ENCODE results near the gene UQCC5.
A peak's percentile ranks its signal among the peaks of the same experiment; 100 is the strongest.

UQCC5 gene

GRCh38 chr3:52533623-52534280, 2.7 kb upstream of the UQCC5 start, which contains the start of gene NT5DC2:
Gene NT5DC2 (minus strand): TSS chr3:52533857. CDS start chr3:52533737, 120 bp downstream.
- H3K27ac ChIP-seq (replicated peaks) = peak within 1 kb of the TSS; percentile 39
- TF ChIP-seq, protein P1, sequence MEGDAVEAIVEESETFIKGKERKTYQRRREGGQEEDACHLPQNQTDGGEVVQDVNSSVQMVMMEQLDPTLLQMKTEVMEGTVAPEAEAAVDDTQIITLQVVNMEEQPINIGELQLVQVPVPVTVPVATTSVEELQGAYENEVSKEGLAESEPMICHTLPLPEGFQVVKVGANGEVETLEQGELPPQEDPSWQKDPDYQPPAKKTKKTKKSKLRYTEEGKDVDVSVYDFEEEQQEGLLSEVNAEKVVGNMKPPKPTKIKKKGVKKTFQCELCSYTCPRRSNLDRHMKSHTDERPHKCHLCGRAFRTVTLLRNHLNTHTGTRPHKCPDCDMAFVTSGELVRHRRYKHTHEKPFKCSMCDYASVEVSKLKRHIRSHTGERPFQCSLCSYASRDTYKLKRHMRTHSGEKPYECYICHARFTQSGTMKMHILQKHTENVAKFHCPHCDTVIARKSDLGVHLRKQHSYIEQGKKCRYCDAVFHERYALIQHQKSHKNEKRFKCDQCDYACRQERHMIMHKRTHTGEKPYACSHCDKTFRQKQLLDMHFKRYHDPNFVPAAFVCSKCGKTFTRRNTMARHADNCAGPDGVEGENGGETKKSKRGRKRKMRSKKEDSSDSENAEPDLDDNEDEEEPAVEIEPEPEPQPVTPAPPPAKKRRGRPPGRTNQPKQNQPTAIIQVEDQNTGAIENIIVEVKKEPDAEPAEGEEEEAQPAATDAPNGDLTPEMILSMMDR (IDR thresholded peaks at IDR 0.05; ENCODE audit: insufficient read depth, low read length) = no peak
- TF ChIP-seq SPI1 (IDR thresholded peaks at IDR 0.05; ENCODE audit: borderline replicate concordance, low read depth) (no peak), POLR2AphosphoS5 (IDR thresholded peaks at IDR 0.05; ENCODE audit: low read depth) (no peak), GABPA (IDR thresholded peaks at IDR 0.05; ENCODE audit: low read depth) (no peak)
- TF ChIP-seq, protein P2, sequence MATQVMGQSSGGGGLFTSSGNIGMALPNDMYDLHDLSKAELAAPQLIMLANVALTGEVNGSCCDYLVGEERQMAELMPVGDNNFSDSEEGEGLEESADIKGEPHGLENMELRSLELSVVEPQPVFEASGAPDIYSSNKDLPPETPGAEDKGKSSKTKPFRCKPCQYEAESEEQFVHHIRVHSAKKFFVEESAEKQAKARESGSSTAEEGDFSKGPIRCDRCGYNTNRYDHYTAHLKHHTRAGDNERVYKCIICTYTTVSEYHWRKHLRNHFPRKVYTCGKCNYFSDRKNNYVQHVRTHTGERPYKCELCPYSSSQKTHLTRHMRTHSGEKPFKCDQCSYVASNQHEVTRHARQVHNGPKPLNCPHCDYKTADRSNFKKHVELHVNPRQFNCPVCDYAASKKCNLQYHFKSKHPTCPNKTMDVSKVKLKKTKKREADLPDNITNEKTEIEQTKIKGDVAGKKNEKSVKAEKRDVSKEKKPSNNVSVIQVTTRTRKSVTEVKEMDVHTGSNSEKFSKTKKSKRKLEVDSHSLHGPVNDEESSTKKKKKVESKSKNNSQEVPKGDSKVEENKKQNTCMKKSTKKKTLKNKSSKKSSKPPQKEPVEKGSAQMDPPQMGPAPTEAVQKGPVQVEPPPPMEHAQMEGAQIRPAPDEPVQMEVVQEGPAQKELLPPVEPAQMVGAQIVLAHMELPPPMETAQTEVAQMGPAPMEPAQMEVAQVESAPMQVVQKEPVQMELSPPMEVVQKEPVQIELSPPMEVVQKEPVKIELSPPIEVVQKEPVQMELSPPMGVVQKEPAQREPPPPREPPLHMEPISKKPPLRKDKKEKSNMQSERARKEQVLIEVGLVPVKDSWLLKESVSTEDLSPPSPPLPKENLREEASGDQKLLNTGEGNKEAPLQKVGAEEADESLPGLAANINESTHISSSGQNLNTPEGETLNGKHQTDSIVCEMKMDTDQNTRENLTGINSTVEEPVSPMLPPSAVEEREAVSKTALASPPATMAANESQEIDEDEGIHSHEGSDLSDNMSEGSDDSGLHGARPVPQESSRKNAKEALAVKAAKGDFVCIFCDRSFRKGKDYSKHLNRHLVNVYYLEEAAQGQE (IDR thresholded peaks at IDR 0.05; ENCODE audit: insufficient replicate concordance, low read depth) = no peak
- DNase-seq (ENCODE audit: low read depth in 1 of 2, low spot score in 1 of 2) = peak in 1 of 2 experiments; percentile 34
- H3K4me3 ChIP-seq (replicated peaks; ENCODE audit: insufficient read depth, low read length) = peak within 1 kb of the TSS; percentile 59
- no peaks in the 10 kb centered on the region for H3K27me3 ChIP-seq (ENCODE audit: insufficient read depth, poor library complexity, severe bottlenecking)

DNA sequence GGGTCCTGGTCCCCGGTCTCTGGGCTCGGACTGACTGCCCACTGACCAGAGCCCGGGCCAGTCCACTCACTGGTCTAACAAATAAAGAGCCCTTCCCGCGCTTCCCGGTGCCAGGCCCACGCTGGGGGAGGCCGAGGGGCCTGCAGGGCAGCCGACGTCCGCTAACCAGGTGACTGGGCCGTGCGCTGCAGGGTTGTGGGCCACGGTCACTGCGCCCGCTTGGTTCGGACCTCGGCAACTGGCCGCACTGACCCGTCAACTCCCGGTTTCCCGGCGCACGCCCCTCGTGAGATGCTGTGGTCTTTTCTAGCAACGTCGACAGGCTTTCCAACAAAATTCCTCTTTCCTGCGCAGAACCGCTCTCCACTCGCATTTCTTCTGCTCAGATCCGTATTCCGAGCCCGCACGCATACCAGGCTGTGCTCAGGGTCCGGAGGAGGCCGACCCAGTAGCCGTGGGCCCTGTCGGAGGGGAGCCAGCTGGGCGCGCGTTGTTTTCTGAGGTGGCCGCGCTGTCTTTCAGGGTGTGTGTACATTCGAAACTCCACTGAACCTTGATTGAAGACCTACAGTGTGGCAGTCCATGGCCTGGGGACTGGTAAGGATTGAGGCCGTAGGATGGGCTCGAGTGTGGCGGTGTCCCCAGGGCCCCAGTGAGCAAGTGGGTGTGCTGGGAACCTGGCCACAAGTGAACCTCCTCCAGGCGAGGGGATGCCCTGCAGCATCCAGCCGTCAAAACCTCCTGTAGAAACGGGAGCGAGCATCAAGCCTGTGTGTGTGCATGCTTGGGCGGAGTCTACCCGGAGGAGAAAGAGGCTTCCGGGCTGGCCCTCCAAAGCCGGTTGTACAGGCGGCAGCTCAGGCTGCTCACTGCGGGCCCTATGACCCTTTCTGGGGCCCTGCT, 1.9 kb upstream of the UQCC5 start:
- no peak overlapping the region for H3K27ac ChIP-seq (replicated peaks)
- TF ChIP-seq POLR2AphosphoS5 (IDR thresholded peaks at IDR 0.05; ENCODE audit: low read depth) (no peak), GABPA (IDR thresholded peaks at IDR 0.05; ENCODE audit: low read depth) (no peak)
- H3K4me3 ChIP-seq (replicated peaks; ENCODE audit: insufficient read depth, low read length) = peak overlapping the region; percentile 40
- DNase-seq (ENCODE audit: low read depth in 1 of 2, low spot score in 1 of 2) = no peak
- H3K27me3 ChIP-seq (ENCODE audit: insufficient read depth, poor library complexity, severe bottlenecking) = no peaks in the 10 kb centered on the region

GRCh38 chr3:52535411-52536111, 844 bp upstream of the UQCC5 start:
- no peak for TF ChIP-seq SPI1 (IDR thresholded peaks at IDR 0.05; ENCODE audit: borderline replicate concordance, low read depth)
- TF ChIP-seq, protein P1 (IDR thresholded peaks at IDR 0.05; ENCODE audit: insufficient read depth, low read length) = no peak
- TF ChIP-seq, protein P2 (IDR thresholded peaks at IDR 0.05; ENCODE audit: insufficient replicate concordance, low read depth) = no peak
- TF ChIP-seq GABPA (IDR thresholded peaks at IDR 0.05; ENCODE audit: low read depth) = no peak
- no peak for TF ChIP-seq POLR2AphosphoS5 (IDR thresholded peaks at IDR 0.05; ENCODE audit: low read depth)
- H3K27ac ChIP-seq (replicated peaks) = no peak overlapping the region
- peak overlapping the region; percentile 27 for H3K4me3 ChIP-seq (replicated peaks; ENCODE audit: insufficient read depth, low read length)
- no peaks in the 10 kb centered on the region for H3K27me3 ChIP-seq (ENCODE audit: insufficient read depth, poor library complexity, severe bottlenecking)
- DNase-seq (ENCODE audit: low read depth in 1 of 2, low spot score in 1 of 2) = no peak

GRCh38 chr3:52536112-52536368, 365 bp upstream of the UQCC5 start:
- TF ChIP-seq POLR2AphosphoS5 (IDR thresholded peaks at IDR 0.05; ENCODE audit: low read depth) = no peak
- TF ChIP-seq, protein P1 (IDR thresholded peaks at IDR 0.05; ENCODE audit: insufficient read depth, low read length) = no peak
- TF ChIP-seq, protein P2 (IDR thresholded peaks at IDR 0.05; ENCODE audit: insufficient replicate concordance, low read depth) = no peak
- TF ChIP-seq SPI1 (IDR thresholded peaks at IDR 0.05; ENCODE audit: borderline replicate concordance, low read depth) = no peak
- TF ChIP-seq GABPA (IDR thresholded peaks at IDR 0.05; ENCODE audit: low read depth) = no peak
- DNase-seq (ENCODE audit: low read depth in 1 of 2, low spot score in 1 of 2) = no peak
- peak overlapping the region; percentile 27 for H3K4me3 ChIP-seq (replicated peaks; ENCODE audit: insufficient read depth, low read length)
- H3K27me3 ChIP-seq (ENCODE audit: insufficient read depth, poor library complexity, severe bottlenecking) = no peaks in the 10 kb centered on the region
- no peak overlapping the region for H3K27ac ChIP-seq (replicated peaks)

All from HL-60 (cell line).